Measurements from ENCODE around the gene AKAP10. TPM values are rescaled to one million over a fixed set of nuclear protein-coding genes. Genes with fewer than 3 reads are reported as not detected.
"Not testable (repeated sequence)": the region's sequence is repeated elsewhere in the genome, so short reads cannot be mapped to it uniquely, and the experiment has no call there.

The AKAP10 gene
- total RNA-seq, 2 experiments from 2014 or later = 29.2 to 36.0 TPM

- POLR2A ChIA-PET = no interaction called here
- H3K36me3 Mint-ChIP-seq (ENCODE audit: low read depth) = peaks cover 92% of the 10 kb centered on the region
- peak overlapping the region; percentile 76 for H3K27ac Mint-ChIP-seq
- no peaks in the 10 kb centered on the region for H3K9me3 Mint-ChIP-seq
- DNase-seq = no peak
- H3K27me3 ChIP-seq (ENCODE audit: control insufficient read depth in 1 of 2, insufficient read depth in 2 of 2, low read length in 2 of 2) = no peaks in the 10 kb centered on the region
- H3K4me1 ChIP-seq (ENCODE audit: insufficient read depth, low read length) = peaks cover 4% of the 10 kb centered on the region
- no peak overlapping the region for H3K4me3 Mint-ChIP-seq
- H3K4me3 ChIP-seq (ENCODE audit: low read length) = no peak overlapping the region
- H3K9me3 ChIP-seq (ENCODE audit: control insufficient read depth in 1 of 2, insufficient read depth in 1 of 2, low read length in 2 of 2) = no peaks in the 10 kb centered on the region
- H3K36me3 ChIP-seq (ENCODE audit: insufficient read depth, low read length) = peaks cover 57% of the 10 kb centered on the region
- intact Hi-C loops (cut with DNase I, micrococcal nuclease) = no loop called here
- CTCF ChIA-PET = no interaction called here
- no peak overlapping the region for H3K27ac ChIP-seq (ENCODE audit: low read depth in 1 of 2, low read length in 2 of 2)
- H3K27me3 Mint-ChIP-seq = no peaks in the 10 kb centered on the region
- peaks cover 56% of the 10 kb centered on the region for H3K4me1 Mint-ChIP-seq (ENCODE audit: low read depth)
- ATAC-seq (ENCODE audit: poor library complexity) = no peak
- no peak for TF ChIP-seq CTCF (IDR thresholded peaks at IDR 0.05)
These were observed 19.6 kb downstream of the AKAP10 start for GRCh38 chr17:19958023-19958422.

- H3K9me3 ChIP-seq (ENCODE audit: control insufficient read depth in 1 of 2, insufficient read depth in 1 of 2, low read length in 2 of 2) = no peaks in the 10 kb centered on the region
- Mint-ChIP-seq H3K27ac (peak overlapping the region; percentile 66), H3K4me1 (ENCODE audit: low read depth) (peaks cover 55% of the 10 kb centered on the region), H3K27me3 (no peaks in the 10 kb centered on the region), H3K36me3 (ENCODE audit: low read depth) (peaks cover 72% of the 10 kb centered on the region), H3K9me3 (no peaks in the 10 kb centered on the region), H3K4me3 (no peak overlapping the region)
- ChIA-PET CTCF (no interaction called here), POLR2A (no interaction called here)
- H3K36me3 ChIP-seq (ENCODE audit: insufficient read depth, low read length) = peaks cover 29% of the 10 kb centered on the region
- peaks cover 4% of the 10 kb centered on the region for H3K4me1 ChIP-seq (ENCODE audit: insufficient read depth, low read length)
- ATAC-seq (ENCODE audit: poor library complexity) = peak; percentile 37
- H3K27ac ChIP-seq (ENCODE audit: low read depth in 1 of 2, low read length in 2 of 2) = no peak overlapping the region
- no peaks in the 10 kb centered on the region for H3K27me3 ChIP-seq (ENCODE audit: control insufficient read depth in 1 of 2, insufficient read depth in 2 of 2, low read length in 2 of 2)
- no peak for DNase-seq
- intact Hi-C loops (cut with DNase I, micrococcal nuclease) = loop anchor here in 1 of 2 experiments (2.0 kb wide), 1 partner anchor 30 kb away; no protein-coding TSS in a partner anchor
- no peak for TF ChIP-seq CTCF (IDR thresholded peaks at IDR 0.05)
- H3K4me3 ChIP-seq (ENCODE audit: low read length) = no peak overlapping the region
These were observed 22.5 kb downstream of the AKAP10 start for GRCh38 chr17:19955099-19955498.

GRCh38 chr17:19951411-19951810 lies 26.2 kb downstream of the AKAP10 start:
- H3K27me3 ChIP-seq (ENCODE audit: control insufficient read depth in 1 of 2, insufficient read depth in 2 of 2, low read length in 2 of 2); H3K27me3 Mint-ChIP-seq; H3K9me3 ChIP-seq (ENCODE audit: control insufficient read depth in 1 of 2, insufficient read depth in 1 of 2, low read length in 2 of 2); H3K27ac Mint-ChIP-seq; CTCF ChIA-PET; intact Hi-C loops (cut with DNase I, micrococcal nuclease); DNase-seq; H3K27ac ChIP-seq (ENCODE audit: low read depth in 1 of 2, low read length in 2 of 2); H3K4me3 ChIP-seq (ENCODE audit: low read length); ATAC-seq (ENCODE audit: poor library complexity); H3K4me3 Mint-ChIP-seq; POLR2A ChIA-PET; H3K9me3 Mint-ChIP-seq: not testable (repeated sequence)
- H3K4me1 Mint-ChIP-seq (ENCODE audit: low read depth) = peaks cover 56% of the 10 kb centered on the region
- Histone ChIP-seq H3K36me3 (ENCODE audit: insufficient read depth, low read length) (peaks cover 32% of the 10 kb centered on the region), H3K4me1 (ENCODE audit: insufficient read depth, low read length) (peaks cover 16% of the 10 kb centered on the region)
- peaks cover 76% of the 10 kb centered on the region for H3K36me3 Mint-ChIP-seq (ENCODE audit: low read depth)

- peaks cover 16% of the 10 kb centered on the region for H3K4me1 ChIP-seq (ENCODE audit: insufficient read depth, low read length)
- not testable (repeated sequence) for H3K27me3 Mint-ChIP-seq
These were observed 26.9 kb downstream of the AKAP10 start for GRCh38 chr17:19950624-19951195.

More at GRCh38 chr17:19950624-19951195, 26.9 kb downstream of the AKAP10 start:
- H3K4me3 ChIP-seq (ENCODE audit: low read length); H3K27me3 ChIP-seq (ENCODE audit: control insufficient read depth in 1 of 2, insufficient read depth in 2 of 2, low read length in 2 of 2); H3K27ac ChIP-seq (ENCODE audit: low read depth in 1 of 2, low read length in 2 of 2); H3K4me3 Mint-ChIP-seq; ATAC-seq (ENCODE audit: poor library complexity); CTCF ChIA-PET; H3K27ac Mint-ChIP-seq; H3K9me3 ChIP-seq (ENCODE audit: control insufficient read depth in 1 of 2, insufficient read depth in 1 of 2, low read length in 2 of 2); intact Hi-C loops (cut with DNase I, micrococcal nuclease); DNase-seq; H3K9me3 Mint-ChIP-seq; POLR2A ChIA-PET: not testable (repeated sequence)
- Mint-ChIP-seq H3K36me3 (ENCODE audit: low read depth) (peaks cover 72% of the 10 kb centered on the region), H3K4me1 (ENCODE audit: low read depth) (peaks cover 50% of the 10 kb centered on the region)
- peaks cover 30% of the 10 kb centered on the region for H3K36me3 ChIP-seq (ENCODE audit: insufficient read depth, low read length)

Data from CD4-positive, alpha-beta T cell (primary cell).